Epithelial cell of esophagus (primary cell): Measurements from ENCODE around the gene LPCAT3.

Source experiments
- DNase-seq: peaks from one replicate; pipeline ENCODE4 v3.0.0; 2010; ENCODE audit warnings: low read depth
- H3K4me3 ChIP-seq: 2 replicates; pipeline ENCODE4 v1.5.1; 2011; ENCODE audit warnings: mild to moderate bottlenecking, low read length, control low read depth
- CTCF ChIP-seq: IDR thresholded peaks from 2 replicates; pipeline ENCODE4 v1.5.1; 2011; ENCODE audit warnings: low read depth, mild to moderate bottlenecking, low read length, control low read depth, inconsistent platforms; ENCODE audit not compliant: insufficient read depth; ENCODE audit errors: missing control alignments

Gene LPCAT3

GRCh38 chr12:6964605-6965025 is 53.7 kb downstream of the LPCAT3 start:
- DNase-seq: no peak
- TF ChIP-seq CTCF: no peak
- H3K4me3 ChIP-seq: peak overlapping the region; percentile 98

- H3K4me3 ChIP-seq: peak overlapping the region; percentile 98
- DNase-seq: no peak
- TF ChIP-seq CTCF: no peak
Observed at GRCh38 chr12:6963791-6964413, 54.4 kb downstream of the LPCAT3 start.

GRCh38 chr12:6963016-6963731 is 55.1 kb downstream of the LPCAT3 start:
- peak overlapping the region; percentile 98 for H3K4me3 ChIP-seq
- DNase-seq: peak; percentile 95
- peak; percentile 41 for TF ChIP-seq CTCF

GRCh38 chr12:6962285-6963015 is 55.8 kb downstream of the LPCAT3 start:
- no peak for DNase-seq
- peak overlapping the region; percentile 98 for H3K4me3 ChIP-seq
- TF ChIP-seq CTCF: no peak

GRCh38 chr12:6961695-6962284 is 56.5 kb downstream of the LPCAT3 start:
- peak overlapping the region; percentile 98 for H3K4me3 ChIP-seq
- TF ChIP-seq CTCF: peak; percentile 57
- DNase-seq: peak; percentile 78

DNA sequence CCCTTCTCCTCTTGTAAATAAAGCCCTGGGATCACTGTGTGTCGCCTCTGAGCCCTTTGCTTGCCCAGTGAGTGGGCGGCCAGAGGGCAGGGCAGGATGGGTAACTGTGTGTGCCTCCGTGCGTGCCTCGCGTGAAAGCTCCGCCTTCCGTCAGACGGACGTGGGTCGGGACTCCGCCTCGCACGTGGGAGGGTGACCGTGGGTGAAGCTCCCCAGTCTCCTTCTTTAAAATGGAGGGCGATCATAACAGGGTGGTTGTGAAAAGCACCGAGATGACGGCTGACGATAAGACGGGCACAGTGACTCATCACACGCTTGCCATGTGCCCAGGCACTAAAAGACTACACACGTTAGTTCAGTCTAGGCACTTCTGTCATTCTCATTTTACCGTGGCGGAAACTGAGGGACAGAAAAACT is 57.0 kb downstream of the LPCAT3 start:
- DNase-seq: peak; percentile 76
- H3K4me3 ChIP-seq: no peak overlapping the region
- no peak for TF ChIP-seq CTCF
